GM19193 (cell line): ENCODE measurements around the gene RPRML.

Experiments used
- POLR2A ChIP-seq: IDR thresholded peaks from 4 replicates; pipeline ENCODE4 v1.6.1; 2011; ENCODE audit not compliant: insufficient read depth, insufficient read length; ENCODE audit errors: extremely low read depth

Gene RPRML

GRCh38 chr17:46952115-46952514 is 26.9 kb downstream of the RPRML start:
- TF ChIP-seq POLR2A: no peak

- TF ChIP-seq POLR2A: no peak
These were observed 27.3 kb downstream of the RPRML start for GRCh38 chr17:46951706-46952105.

DNA sequence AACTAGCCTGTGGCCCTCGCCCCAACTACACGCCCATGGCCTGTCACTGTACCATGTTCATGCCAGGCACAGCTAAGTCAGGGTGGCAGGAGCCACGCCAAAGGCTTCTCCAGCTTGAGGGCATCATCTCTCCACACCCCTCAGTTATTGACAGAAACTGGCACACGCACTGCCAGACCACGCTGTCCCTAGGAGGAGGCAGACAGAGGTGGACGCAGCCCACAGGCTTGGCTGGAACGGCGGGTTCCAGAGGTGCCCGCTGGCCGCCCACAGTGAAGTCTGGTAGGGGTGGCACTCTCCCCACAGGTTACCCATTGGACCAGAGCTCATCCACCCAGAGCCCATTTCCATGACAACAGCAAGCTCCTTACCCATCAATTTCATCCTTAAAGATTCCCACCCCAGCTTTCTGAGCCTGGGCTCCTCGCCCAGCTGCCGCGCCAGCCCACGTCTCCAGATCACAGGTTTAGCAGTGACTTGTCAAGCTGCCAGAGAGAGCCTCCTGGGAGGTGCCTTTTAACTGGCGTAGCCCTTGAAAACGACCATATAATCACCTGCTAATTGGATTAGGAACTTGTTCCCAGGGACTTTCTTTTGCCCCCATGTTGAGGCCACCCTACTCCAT is 27.9 kb downstream of the RPRML start:
- no peak for TF ChIP-seq POLR2A

- TF ChIP-seq POLR2A: no peak
These were observed 28.6 kb downstream of the RPRML start for GRCh38 chr17:46950342-46950996.

- no peak for TF ChIP-seq POLR2A
These were observed 29.5 kb downstream of the RPRML start for GRCh38 chr17:46949291-46950174.

DNA sequence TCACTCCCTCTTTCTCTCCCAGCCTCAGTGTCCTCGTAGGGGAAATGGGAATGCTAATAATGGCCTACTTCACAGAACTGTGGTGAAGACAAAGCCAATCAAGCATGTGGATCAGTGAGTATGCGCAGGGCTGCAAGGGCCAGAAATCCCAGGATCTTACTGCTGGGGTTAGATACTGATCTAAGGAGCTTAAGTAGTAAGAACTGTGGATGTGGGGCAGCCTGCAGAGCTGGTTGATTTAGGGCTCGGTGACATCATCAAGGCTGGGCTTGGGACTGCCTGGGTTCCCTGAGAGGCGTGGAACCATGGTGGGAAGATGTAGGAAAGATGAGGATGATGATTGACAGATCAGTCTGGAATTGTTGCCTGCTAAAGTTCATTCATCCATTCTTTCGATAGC is 30.5 kb downstream of the RPRML start:
- TF ChIP-seq POLR2A: no peak

DNA sequence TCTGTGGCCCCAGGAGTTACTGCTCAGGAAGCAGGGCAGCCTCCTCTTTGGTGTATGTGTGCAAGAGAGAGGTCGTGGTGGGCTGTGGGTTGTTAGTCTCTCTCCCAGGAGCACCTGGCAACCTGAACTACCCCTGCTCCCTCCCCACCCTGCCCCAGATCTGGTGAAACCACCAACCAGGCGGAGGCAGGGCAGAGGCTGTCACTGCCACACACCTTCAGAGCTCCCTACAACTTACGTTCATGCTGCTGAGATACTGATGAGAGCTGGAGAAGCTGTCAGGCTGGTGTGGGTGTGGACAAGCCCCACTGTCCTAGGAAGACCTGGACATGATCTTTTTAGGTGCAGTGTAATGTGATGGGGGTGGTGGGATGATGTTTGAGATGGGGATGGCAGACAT is 31.8 kb downstream of the RPRML start:
- TF ChIP-seq POLR2A: no peak

DNA sequence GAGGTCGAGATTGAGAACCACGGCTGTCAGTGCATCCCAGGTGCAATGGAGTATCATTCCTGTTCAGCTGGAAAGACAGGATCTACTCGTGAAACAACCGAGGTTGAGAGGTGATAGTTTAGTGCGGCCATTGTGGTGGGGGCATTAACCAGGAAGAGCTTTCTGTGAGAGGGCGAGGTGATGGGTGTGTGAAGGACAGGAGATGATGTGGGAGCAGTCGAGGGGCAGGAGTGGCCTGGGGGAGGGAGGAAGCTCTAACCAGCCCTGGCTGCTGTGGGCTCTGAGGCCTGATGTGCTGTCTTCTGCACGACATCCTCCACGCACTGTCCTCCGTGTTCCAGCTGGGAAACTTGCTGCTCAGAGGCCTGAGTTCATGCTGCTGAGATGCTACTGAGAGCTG is 34.1 kb downstream of the RPRML start:
- no peak for TF ChIP-seq POLR2A

DNA sequence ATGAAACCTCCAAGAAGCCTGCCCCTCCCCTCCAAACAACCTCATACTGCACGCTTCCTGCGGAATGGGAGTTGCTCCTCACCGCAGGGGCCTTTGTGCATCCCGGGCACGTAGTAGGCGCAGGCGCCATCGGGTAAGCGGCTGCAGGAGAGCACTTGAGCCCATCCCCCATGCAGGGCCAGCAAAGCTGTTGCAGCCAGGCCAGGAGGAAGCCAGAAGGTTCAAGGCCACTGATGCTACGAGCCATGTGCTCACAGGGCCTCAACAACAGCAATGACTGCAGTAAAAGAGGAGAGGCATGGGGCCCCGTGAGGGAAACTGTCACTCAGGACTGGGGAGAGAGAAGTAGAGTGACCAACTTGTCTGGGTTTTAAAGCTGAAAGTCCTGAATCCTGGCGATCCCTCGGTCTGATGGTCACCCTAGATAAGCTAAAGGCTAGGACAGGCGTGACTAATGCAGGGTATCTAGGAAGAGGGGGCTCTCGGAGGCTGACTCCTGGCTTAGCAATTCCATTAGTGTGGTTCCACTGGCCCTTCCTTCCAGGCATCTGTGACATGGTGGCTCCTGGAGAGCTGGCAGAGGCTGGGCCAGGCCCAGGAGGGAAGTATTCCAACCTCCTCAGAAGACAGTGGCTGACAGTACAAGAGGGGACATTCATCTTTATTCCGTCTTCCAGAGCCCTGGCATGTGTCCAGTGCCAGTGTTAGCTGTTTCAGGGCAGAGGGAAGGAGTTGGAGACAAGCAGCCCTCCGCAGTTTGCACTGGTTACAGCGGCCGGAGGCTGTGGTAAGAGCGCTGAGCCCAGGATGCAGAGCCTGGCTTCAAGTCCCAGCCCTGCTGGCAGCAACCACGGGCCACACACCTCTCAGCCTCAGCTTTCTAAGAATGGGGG is 35.3 kb downstream of the RPRML start:
- TF ChIP-seq POLR2A: no peak

- TF ChIP-seq POLR2A: no peak
These were observed 35.9 kb downstream of the RPRML start for GRCh38 chr17:46943218-46943500.

DNA sequence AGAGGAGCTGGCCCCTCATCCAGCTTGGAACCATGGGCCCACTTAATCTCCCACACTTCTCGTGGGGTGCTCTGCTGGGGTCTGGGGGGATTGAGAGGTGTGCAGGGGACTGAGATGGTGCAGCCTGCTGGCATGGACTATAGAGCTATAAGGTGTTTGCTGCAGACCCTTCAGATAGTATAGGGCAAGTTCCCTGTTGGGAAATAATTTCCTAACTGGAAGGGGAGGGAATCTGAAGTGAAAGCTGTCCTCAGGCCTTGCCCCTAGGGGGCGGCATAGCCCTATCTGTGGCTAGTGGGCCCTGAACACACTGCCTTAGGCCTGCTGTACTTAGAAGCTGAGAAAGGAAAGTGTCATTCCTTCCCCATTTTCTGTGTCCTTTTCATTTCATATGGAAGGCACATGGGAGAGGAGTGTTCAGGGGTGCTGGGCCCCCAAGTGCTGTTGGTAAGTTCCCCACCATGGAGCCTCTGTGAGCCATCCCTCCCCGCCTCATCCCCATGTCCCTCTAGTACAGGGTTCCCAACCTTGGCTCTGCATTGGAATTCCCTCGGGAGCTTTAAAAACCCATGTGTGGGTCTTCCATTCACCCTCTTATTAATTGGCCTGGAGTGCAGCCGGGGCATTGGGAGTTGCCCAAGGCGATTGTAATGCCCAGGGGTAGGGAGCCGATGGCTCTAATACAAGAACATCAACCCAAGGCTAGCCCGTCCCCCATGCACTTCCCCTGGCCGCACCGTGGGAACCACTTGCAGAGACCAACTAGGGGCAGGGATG is 36.4 kb downstream of the RPRML start:
- peak; percentile 20 for TF ChIP-seq POLR2A

DNA sequence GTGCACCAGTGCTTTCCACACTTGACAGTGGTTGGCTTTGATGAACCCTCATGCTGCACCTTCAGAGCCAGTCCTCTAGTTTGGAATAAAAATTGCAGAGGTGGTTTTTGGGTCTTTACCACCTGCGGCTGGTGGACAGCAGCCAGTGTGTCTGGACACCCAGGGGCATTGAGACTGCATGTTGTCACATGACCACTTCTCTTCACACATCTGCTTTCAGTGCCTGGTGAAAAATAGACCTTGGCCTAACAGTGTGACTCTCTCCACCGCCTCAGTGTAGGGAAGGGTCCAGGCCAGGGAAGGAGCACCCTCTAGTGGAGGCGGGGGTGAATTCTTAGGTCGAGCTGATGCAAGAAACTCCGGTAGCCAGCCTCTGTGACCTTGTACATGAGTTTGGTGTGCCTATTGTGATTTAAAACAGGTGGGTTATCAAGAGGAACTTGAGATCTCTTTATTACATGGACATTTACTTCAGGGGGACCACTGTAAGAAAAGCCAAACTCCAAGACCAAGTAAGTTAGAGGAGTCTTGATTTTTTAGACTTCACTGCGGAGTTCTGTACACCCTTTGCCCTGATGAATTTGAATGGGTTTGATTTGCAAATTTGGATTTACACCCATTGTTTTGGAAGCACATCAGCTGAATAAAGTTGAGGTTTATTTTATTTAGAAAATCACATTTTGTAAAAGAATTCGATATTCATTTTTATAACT is 38.2 kb downstream of the RPRML start:
- TF ChIP-seq POLR2A: no peak

DNA sequence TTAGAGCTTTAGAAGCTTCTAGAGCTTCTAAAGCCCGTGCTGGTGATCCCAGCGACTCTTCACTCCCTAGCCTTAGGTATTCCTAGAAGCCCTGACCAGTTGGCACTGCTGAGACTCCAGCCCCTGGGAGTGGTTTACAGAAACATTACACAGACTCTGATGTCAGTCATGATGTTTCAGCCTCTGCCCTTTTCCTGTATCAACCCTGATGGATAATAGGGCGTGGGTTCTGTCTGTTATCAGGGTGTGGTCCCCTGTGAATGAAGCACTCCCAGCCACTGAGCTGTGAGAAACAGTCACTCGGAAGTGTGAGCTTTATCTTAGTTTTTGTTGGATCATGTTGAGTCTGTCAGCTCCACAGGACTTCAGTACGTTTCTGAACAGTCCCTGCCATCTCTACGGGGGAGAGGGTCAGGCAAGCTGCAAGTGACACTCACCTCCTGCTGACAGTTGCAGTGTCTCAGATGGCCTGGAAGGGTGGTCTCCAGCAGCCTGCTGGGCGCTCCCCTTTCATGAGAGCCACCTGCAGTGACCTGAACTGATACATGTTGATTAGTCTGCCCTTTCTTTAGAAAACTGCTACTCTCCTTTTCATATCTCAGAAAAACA is 43.3 kb downstream of the RPRML start:
- no peak for TF ChIP-seq POLR2A
